Calu3 (cell line): Measurements from ENCODE around the gene CASTOR1. TPM values are rescaled to one million over a fixed set of nuclear protein-coding genes. Genes with fewer than 3 reads are reported as not detected.
A peak's percentile ranks its signal among the peaks of the same experiment; 100 is the strongest.

Experiments used
- BruUV-seq: library from RNA; stranded (reverse); fragments of 400-500 nt; replicated peaks from 2 replicates; lab custom pipeline; 2021; lab: Mats Ljungman, UMichigan
- CTCF ChIA-PET: fragments of 300-600 bp; sonication (Branson Sonifier 250); formaldehyde crosslinking; loops from one replicate; lab custom pipeline; 2022; ENCODE audit warnings: antibody characterized with exemption; lab: Charles Lee
- DNase-seq: peaks from one replicate; pipeline ENCODE4 v3.0.0; 2022
- H3K27ac Mint-ChIP-seq: one replicate; pipeline ENCODE4 v1.8.0; 2022; ENCODE audit warnings: mixed read lengths; ENCODE audit not compliant: unreplicated experiment
- H3K27me3 Mint-ChIP-seq: one replicate; pipeline ENCODE4 v1.8.0; 2022; ENCODE audit warnings: mixed read lengths; ENCODE audit not compliant: unreplicated experiment
- H3K36me3 Mint-ChIP-seq: one replicate; pipeline ENCODE4 v1.8.0; 2022; ENCODE audit warnings: mild to moderate bottlenecking, moderate library complexity, mixed read lengths; ENCODE audit not compliant: insufficient read depth, unreplicated experiment
- H3K4me1 Mint-ChIP-seq: one replicate; pipeline ENCODE4 v1.8.0; 2022; ENCODE audit warnings: mild to moderate bottlenecking, low read depth, mixed read lengths; ENCODE audit not compliant: unreplicated experiment
- H3K4me3 Mint-ChIP-seq: one replicate; pipeline ENCODE4 v1.8.0; 2022; ENCODE audit warnings: mild to moderate bottlenecking, low read depth, moderate library complexity, mixed read lengths; ENCODE audit not compliant: unreplicated experiment
- H3K9me3 Mint-ChIP-seq: one replicate; pipeline ENCODE4 v1.8.0; 2022; ENCODE audit warnings: low read depth, mixed read lengths; ENCODE audit not compliant: unreplicated experiment
- CTCF ChIP-seq: fragments of 200-600 bp; IDR thresholded peaks from one replicate; pipeline ENCODE4 v1.8.0; 2022; ENCODE audit warnings: antibody characterized with exemption; ENCODE audit not compliant: unreplicated experiment
- intact Hi-C: fragments of 100-400 bp; cut with micrococcal nuclease; formaldehyde crosslinking; loops from one replicate; pipeline ENCODE4 v1.10.0; 2022; ENCODE audit not compliant: unreplicated experiment
- total RNA-seq: library from RNA; stranded (reverse); gene quantifications from 2 replicates; pipeline ENCODE4 v1.2.3, GENCODE V29; 2022

CASTOR1 gene
- total RNA-seq, 1 experiment from 2014 or later = 14.2 TPM

DNA sequence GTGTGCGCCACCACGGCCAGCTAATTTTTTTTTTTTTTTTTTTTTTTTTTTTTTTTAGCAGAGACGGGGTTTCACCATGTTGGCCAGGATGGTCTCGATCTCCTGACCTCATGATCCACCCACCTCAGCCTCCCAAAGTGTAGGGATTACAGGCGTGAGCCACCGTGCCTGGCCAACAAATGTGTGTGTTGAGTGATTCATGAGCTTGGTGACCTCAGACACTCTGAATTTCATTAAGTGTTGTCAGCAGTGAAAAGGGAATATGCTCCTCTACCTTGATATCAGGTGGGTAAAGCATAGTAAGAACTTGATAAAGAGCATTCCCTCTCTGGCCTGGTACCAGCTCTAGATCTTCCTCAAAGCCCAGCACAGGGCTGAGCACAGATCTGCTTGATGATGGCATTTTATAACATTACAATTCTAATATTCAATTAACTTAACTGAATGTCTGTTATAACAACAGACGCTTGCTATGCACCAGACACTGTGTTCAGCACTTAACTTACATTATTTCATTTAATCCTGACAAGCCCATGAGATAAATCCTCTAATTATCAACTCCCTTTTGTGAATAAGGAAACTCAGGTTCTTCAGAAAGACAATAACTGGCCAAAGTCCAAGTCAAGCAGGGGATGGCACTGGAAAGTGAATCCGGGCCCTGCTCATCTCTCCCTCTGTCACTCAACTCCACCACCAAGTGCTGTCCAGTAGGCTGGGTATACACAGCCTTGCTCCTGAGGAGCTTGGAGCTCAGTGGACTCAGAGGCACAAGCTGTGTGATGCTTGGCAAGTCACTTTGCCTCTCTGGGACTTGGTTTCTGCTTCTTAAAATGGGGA is 24.4 kb upstream of the CASTOR1 start:
- Mint-ChIP-seq H3K4me1 (peaks cover 79% of the 10 kb centered on the region), H3K27ac (no peak overlapping the region)

DNA sequence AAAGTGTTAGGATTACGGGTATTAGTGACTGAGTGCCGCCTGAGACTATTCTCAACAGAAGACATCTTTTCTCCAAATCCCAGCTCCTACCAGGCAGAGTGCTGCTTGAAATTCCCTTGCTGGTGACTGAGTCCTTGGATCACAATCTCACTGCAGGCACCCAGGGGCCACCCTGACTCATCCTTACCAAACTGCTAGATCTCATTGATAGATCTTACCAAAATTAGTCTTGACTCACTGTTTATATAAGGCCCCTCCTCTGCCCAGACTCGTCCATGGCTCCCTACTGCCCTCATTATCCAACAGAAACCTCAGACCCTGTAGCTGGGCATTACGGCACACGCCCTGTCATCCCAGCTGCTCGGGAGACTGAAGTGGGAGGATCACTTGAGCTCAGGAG is 22.7 kb upstream of the CASTOR1 start:
- TF ChIP-seq CTCF = no peak
- Mint-ChIP-seq H3K36me3 (peaks cover 8% of the 10 kb centered on the region), H3K9me3 (no peaks in the 10 kb centered on the region), H3K27ac (peak overlapping the region; percentile 5), H3K4me1 (peaks cover 82% of the 10 kb centered on the region), H3K4me3 (no peak overlapping the region), H3K27me3 (no peaks in the 10 kb centered on the region)
- intact Hi-C loops = no loop called here
- CTCF ChIA-PET = interaction anchor here (0.9 kb wide), 1 partner anchor 14 kb away, joined by 3 read pairs; no protein-coding TSS in a partner anchor
- no peak for DNase-seq
- BruUV-seq = no TSS peak

More for the DNA sequence above, 24.4 kb upstream of the CASTOR1 start:
- Mint-ChIP-seq H3K27me3 (no peaks in the 10 kb centered on the region), H3K9me3 (no peaks in the 10 kb centered on the region), H3K4me3 (no peak overlapping the region), H3K36me3 (peaks cover 13% of the 10 kb centered on the region)
- no peak for TF ChIP-seq CTCF
- CTCF ChIA-PET = interaction anchor here (0.6 to 1.5 kb wide), 4 partner anchors 15 to 147 kb away, joined by 3 to 8 read pairs (median 4); no protein-coding TSS in a partner anchor
- no peak for DNase-seq
- intact Hi-C loops = no loop called here
- no TSS peak for BruUV-seq

- Mint-ChIP-seq H3K36me3 (peaks cover 8% of the 10 kb centered on the region), H3K9me3 (no peaks in the 10 kb centered on the region), H3K27ac (no peak overlapping the region), H3K4me1 (peaks cover 92% of the 10 kb centered on the region), H3K4me3 (no peak overlapping the region), H3K27me3 (no peaks in the 10 kb centered on the region)
- CTCF ChIA-PET = interaction anchor here (0.7 to 0.9 kb wide), 2 partner anchors 13 to 23 kb away, joined by 3 read pairs; no protein-coding TSS in a partner anchor
- TF ChIP-seq CTCF = no peak
- no peak for DNase-seq
- intact Hi-C loops = no loop called here
- no TSS peak for BruUV-seq
Measured at GRCh38 chr22:30310881-30311771, 21.8 kb upstream of the CASTOR1 start.
